T-cell (primary cell): ENCODE results near the gene SPOCK2. TPM values are rescaled to one million over a fixed set of nuclear protein-coding genes. Genes with fewer than 3 reads are reported as not detected.

Experiments used
- ATAC-seq, 4 experiments: fragments of 200-7000 bp in 3 of 4; fragments of 150-1000 bp in 1 of 4; cut with Tn5 transposase; replicated peaks in 1 of 4; 1 replicate in 3 of 4; 2 replicates in 1 of 4; pipeline ENCODE4 v1.10.0; 2021; ENCODE audit warnings: moderate library complexity in 3 of 4, mild to moderate bottlenecking in 2 of 4, moderate number of reproducible peaks in 1 of 4
- CTCF ChIA-PET, 2 donors: fragments of 300-600 bp; sonication (Branson Sonifier 250); formaldehyde crosslinking; loops; one replicate each; lab custom pipeline; 2022; ENCODE audit warnings: antibody characterized with exemption in 2 of 2; lab: Charles Lee
- POLR2A ChIA-PET, 2 donors: fragments of 300-600 bp; sonication (Branson Sonifier 250); formaldehyde crosslinking; loops; one replicate each; lab custom pipeline; 2022; ENCODE audit warnings: antibody characterized with exemption in 2 of 2; lab: Charles Lee
- DNase-seq, 35 experiments: peaks; one replicate each; pipeline versions ENCODE4 v3.0.0 to v3.0.0-alpha.2; 2013 to 2023
- H3K27ac ChIP-seq: one replicate; pipeline ENCODE4 v1.5.1; 2013; ENCODE audit warnings: low read length
- H3K27me3 ChIP-seq, 2 experiments: replicated peaks in 1 of 2; 1 replicate in 1 of 2; 2 replicates in 1 of 2; pipeline versions ENCODE4 v1.6.1 to v1.7.0; 2013; ENCODE audit warnings: low read length in 1 of 2, mixed read lengths in 1 of 2; ENCODE audit not compliant: control insufficient read depth in 2 of 2, insufficient read depth in 2 of 2; ENCODE audit errors: extremely low read depth in 1 of 2
- H3K36me3 ChIP-seq, 2 donors: 1 replicate in 1 of 2; 2 replicates in 1 of 2; pipeline versions ENCODE4 v1.6.1 to v1.7.0; 2013; ENCODE audit warnings: low read length in 1 of 2; ENCODE audit not compliant: control insufficient read depth in 2 of 2, insufficient read depth in 1 of 2; ENCODE audit errors: extremely low read depth in 1 of 2
- H3K4me1 ChIP-seq, 2 experiments: 1 replicate in 1 of 2; 2 replicates in 1 of 2; pipeline versions ENCODE4 v1.6.1 to v1.7.0; 2013; ENCODE audit warnings: low read length in 2 of 2, mixed read lengths in 1 of 2; ENCODE audit not compliant: insufficient read depth in 2 of 2, control insufficient read depth in 1 of 2; ENCODE audit errors: extremely low read depth in 1 of 2
- H3K4me3 ChIP-seq, 2 donors: 1 replicate in 1 of 2; 2 replicates in 1 of 2; pipeline versions ENCODE4 v1.5.1 to v1.7.0; 2013; ENCODE audit warnings: mild to moderate bottlenecking in 2 of 2, low read length in 1 of 2, moderate library complexity in 1 of 2; ENCODE audit not compliant: control insufficient read depth in 1 of 2; ENCODE audit errors: extremely low read depth in 1 of 2
- H3K9me3 ChIP-seq: 2 replicates; pipeline ENCODE4 v1.7.0; 2013
- H3K27ac Mint-ChIP-seq, 2 donors: one replicate each; pipeline ENCODE4 v1.8.0; 2020 to 2021; ENCODE audit warnings: mild to moderate bottlenecking in 2 of 2, mixed read lengths in 2 of 2
- H3K27me3 Mint-ChIP-seq, 2 donors: one replicate each; pipeline ENCODE4 v1.8.0; 2021 to 2022; ENCODE audit warnings: mixed read lengths in 2 of 2
- H3K36me3 Mint-ChIP-seq: one replicate; pipeline ENCODE4 v1.8.0; 2021; ENCODE audit warnings: mixed read lengths
- H3K4me1 Mint-ChIP-seq, 3 donors: one replicate each; pipeline ENCODE4 v1.8.0; 2020 to 2022; ENCODE audit warnings: mixed read lengths in 3 of 3, mild to moderate bottlenecking in 1 of 3
- H3K4me3 Mint-ChIP-seq, 3 donors: one replicate each; pipeline ENCODE4 v1.8.0; 2020 to 2022; ENCODE audit warnings: mild to moderate bottlenecking in 3 of 3, mixed read lengths in 3 of 3, moderate library complexity in 3 of 3
- H3K9me3 Mint-ChIP-seq, 3 donors: one replicate each; pipeline ENCODE4 v1.8.0; 2020 to 2022; ENCODE audit warnings: mixed read lengths in 3 of 3
- whole genome bisulfite sequencing: methylation state at CpG from one replicate; pipeline ENCODE4 v1.1.5; 2013; ENCODE audit warnings: missing lambda C conversion rate; ENCODE audit not compliant: insufficient coverage; 5-methylcytosine and 5-hydroxymethylcytosine counted together
- total RNA-seq, 35 experiments: library from RNA in 6 of 35; stranded (reverse) in 6 of 35; fragments of 120-200 nt in 1 of 35; gene quantifications; one replicate each; pipeline versions ENCODE4 v1.2.1 to v1.2.4 and lab custom pipeline; 2013 to 2026

SPOCK2 gene
- total RNA-seq, 5 donors from 2014 or later (not counting 1 experiment from before 2014, with no cell fraction given): 501 to 684 (median 547) TPM

GRCh38 chr10:72011016-72011415 lies 77.3 kb downstream of the SPOCK2 start:
- Mint-ChIP-seq H3K27me3 (no peaks in the 10 kb centered on the region), H3K27ac (no peak overlapping the region), H3K9me3 (no peaks in the 10 kb centered on the region), H3K36me3 (no peaks in the 10 kb centered on the region), H3K4me1 (no peaks in the 10 kb centered on the region), H3K4me3 (no peak overlapping the region)
- Histone ChIP-seq H3K4me1 (no peaks in the 10 kb centered on the region), H3K36me3 (no peaks in the 10 kb centered on the region), H3K27me3 (peaks cover 0 to 6% of the 10 kb centered on the region in 2 experiments), H3K27ac (no peak overlapping the region), H3K9me3 (no peaks in the 10 kb centered on the region), H3K4me3 (no peak overlapping the region)
- ATAC-seq: no peak
- POLR2A ChIA-PET: no interaction called here
- WGBS: 95% methylated on average over 9 of the region's 9 CpGs
- CTCF ChIA-PET: no interaction called here
- no peak for DNase-seq

GRCh38 chr10:72010234-72010973 lies 77.9 kb downstream of the SPOCK2 start:
- Mint-ChIP-seq H3K36me3 (no peaks in the 10 kb centered on the region), H3K9me3 (no peaks in the 10 kb centered on the region), H3K27ac (no peak overlapping the region), H3K4me3 (no peak overlapping the region), H3K27me3 (no peaks in the 10 kb centered on the region), H3K4me1 (no peaks in the 10 kb centered on the region)
- no peak overlapping the region for H3K27ac ChIP-seq
- no peak overlapping the region for H3K4me3 ChIP-seq
- H3K27me3 ChIP-seq: peaks cover 0 to 6% of the 10 kb centered on the region in 2 experiments
- DNase-seq (no peak), ATAC-seq (no peak)
- POLR2A ChIA-PET: no interaction called here
- CTCF ChIA-PET: no interaction called here
- no peaks in the 10 kb centered on the region for H3K4me1 ChIP-seq
- H3K9me3 ChIP-seq: no peaks in the 10 kb centered on the region
- no peaks in the 10 kb centered on the region for H3K36me3 ChIP-seq
- 77% methylated on average over 2 of the region's 7 CpGs for WGBS

DNA sequence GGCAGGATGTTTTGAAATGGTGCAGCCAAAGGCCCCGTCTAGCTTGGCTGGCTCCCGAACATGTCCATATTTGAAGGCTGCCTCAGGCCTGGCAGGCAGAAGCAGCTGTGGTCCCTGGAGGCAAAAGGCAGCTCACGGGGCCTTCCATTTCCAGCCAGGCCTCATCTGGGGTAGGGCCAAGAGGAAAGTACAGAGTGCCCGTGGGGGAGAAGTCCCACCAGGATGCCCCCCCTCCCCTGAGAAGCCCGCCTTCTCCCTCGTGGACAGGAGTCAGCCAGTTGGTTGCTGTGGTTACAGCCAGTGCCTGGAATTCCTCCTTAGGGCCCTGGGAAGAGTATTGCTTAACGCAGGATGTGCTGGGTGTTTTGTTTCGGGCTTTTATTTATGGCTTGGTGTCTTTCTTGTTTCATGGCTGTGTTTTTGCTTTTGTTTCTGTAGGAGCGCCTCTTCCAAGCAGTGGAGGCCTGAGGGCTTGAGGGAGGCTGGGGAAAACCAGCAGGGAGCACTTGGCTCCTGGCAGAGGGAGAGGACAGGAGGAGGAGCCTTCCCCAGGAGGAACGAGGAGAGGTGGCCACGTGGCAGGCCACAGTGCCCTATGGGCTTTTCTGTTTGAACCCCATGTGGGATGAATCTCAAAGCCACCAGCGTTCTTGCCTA lies 78.8 kb downstream of the SPOCK2 start:
- POLR2A ChIA-PET: no interaction called here

DNA sequence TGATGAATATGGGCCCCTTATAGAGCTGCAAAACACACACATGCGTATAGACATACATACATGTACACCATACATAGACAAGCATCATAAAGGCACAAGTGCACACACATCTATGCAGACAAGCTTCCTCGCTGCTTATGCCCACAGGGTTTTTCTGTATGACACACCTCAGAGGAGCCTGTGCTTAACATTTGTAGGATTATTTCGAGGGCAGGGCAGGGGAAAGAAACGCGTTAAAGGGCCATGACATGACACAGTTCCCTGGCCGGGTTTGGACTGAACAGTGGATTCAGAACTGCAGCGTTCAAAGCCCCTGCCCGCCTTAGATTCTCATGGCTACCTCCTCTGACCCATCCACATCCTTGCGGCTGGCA lies 79.3 kb downstream of the SPOCK2 start:
- Histone ChIP-seq H3K27ac (no peak overlapping the region), H3K27me3 (peaks cover 0 to 4% of the 10 kb centered on the region in 2 experiments), H3K36me3 (no peaks in the 10 kb centered on the region), H3K4me1 (no peaks in the 10 kb centered on the region), H3K9me3 (no peaks in the 10 kb centered on the region), H3K4me3 (no peak overlapping the region)
- Mint-ChIP-seq H3K36me3 (no peaks in the 10 kb centered on the region), H3K9me3 (no peaks in the 10 kb centered on the region), H3K4me1 (no peaks in the 10 kb centered on the region), H3K27ac (no peak overlapping the region), H3K4me3 (no peak overlapping the region), H3K27me3 (no peaks in the 10 kb centered on the region)
- 99% methylated on average over 7 of the region's 9 CpGs for WGBS
- DNase-seq: no peak
- ChIA-PET CTCF (no interaction called here), POLR2A (no interaction called here)
- no peak for ATAC-seq

More for the DNA sequence above, 78.8 kb downstream of the SPOCK2 start:
- no peaks in the 10 kb centered on the region for H3K4me1 ChIP-seq
- Mint-ChIP-seq H3K27ac (no peak overlapping the region), H3K36me3 (no peaks in the 10 kb centered on the region), H3K4me1 (no peaks in the 10 kb centered on the region), H3K4me3 (no peak overlapping the region), H3K27me3 (no peaks in the 10 kb centered on the region), H3K9me3 (no peaks in the 10 kb centered on the region)
- no peak for ATAC-seq
- H3K9me3 ChIP-seq: no peaks in the 10 kb centered on the region
- CTCF ChIA-PET: no interaction called here
- H3K27me3 ChIP-seq: peaks cover 0 to 4% of the 10 kb centered on the region in 2 experiments
- H3K4me3 ChIP-seq: no peak overlapping the region
- WGBS: 78% methylated on average over 10 of the region's 12 CpGs
- H3K27ac ChIP-seq: no peak overlapping the region
- no peaks in the 10 kb centered on the region for H3K36me3 ChIP-seq
- no peak for DNase-seq

Other genes starting within 250 kb of the SPOCK2 start
- gene PSAP, start 237.3 kb downstream of the SPOCK2 start, total RNA-seq: 100 to 1,000 TPM; 155 to 208 (median 190) TPM
- under 1 TPM in 3 of 5 donors, not detected in 2; 0.09 to 0.10 (median 0.09) TPM for gene CHST3, start 124.2 kb downstream of the SPOCK2 start, total RNA-seq
- 100 to 1,000 TPM in 3 of 5 donors, 10 to 100 TPM in 2; 97.9 to 119 (median 106) TPM for gene ANAPC16, start 127.5 kb upstream of the SPOCK2 start, total RNA-seq
- gene ASCC1, start 127.7 kb upstream of the SPOCK2 start, total RNA-seq: 10 to 100 TPM; 15.7 to 24.1 (median 21.7) TPM
- gene DDIT4, start 185.4 kb upstream of the SPOCK2 start, total RNA-seq: 100 to 1,000 TPM in 2 of 5 donors, 10 to 100 TPM in 3; 39.9 to 326 (median 52.1) TPM